OCI-LY3 (cell line): ENCODE data around the gene PHF10.
"Not testable (repeated sequence)": the region's sequence is repeated elsewhere in the genome, so short reads cannot be mapped to it uniquely, and the experiment has no call there.

Experiments
- H2AFZ ChIP-seq: fragments of 200-600, 300-600 bp; shearing (Covaris generic); 2 replicates; pipeline ENCODE4 v1.6.0; 2014; ENCODE audit warnings: antibody characterized with exemption, low read depth, low read length
- H3K27ac ChIP-seq: fragments of 200-600, 300-600 bp; sonication (generic); 2 replicates; pipeline ENCODE4 v1.5.1; 2014; ENCODE audit warnings: mild to moderate bottlenecking, low read length, moderate library complexity, mixed read lengths
- H3K27me3 ChIP-seq: fragments of 200-600, 300-600 bp; sonication (generic); 2 replicates; pipeline ENCODE4 v1.6.1; 2014; ENCODE audit warnings: low read depth, low read length, mixed read lengths
- H3K36me3 ChIP-seq: fragments of 200-600, 300-600 bp; sonication (generic); replicated peaks from 2 replicates; pipeline ENCODE3; 2014; ENCODE audit warnings: low read depth, low read length, mixed read lengths
- H3K4me1 ChIP-seq: fragments of 300-600, 200-600 bp; sonication (generic); 2 replicates; pipeline ENCODE4 v1.6.1; 2014; ENCODE audit warnings: low read length, mixed read lengths
- H3K4me2 ChIP-seq: fragments of 200-600, 300-600 bp; sonication (generic); 2 replicates; pipeline ENCODE4 v1.6.1; 2014; ENCODE audit warnings: low read length, mixed read lengths
- H3K4me3 ChIP-seq: fragments of 300-600, 200-600 bp; sonication (generic); 2 replicates; pipeline ENCODE4 v1.5.1; 2014; ENCODE audit warnings: antibody characterized with exemption, mild to moderate bottlenecking, low read length, moderate library complexity
- H3K79me2 ChIP-seq: fragments of 300-600, 200-600 bp; shearing (Covaris generic); 2 replicates; pipeline ENCODE4 v1.6.1; 2014; ENCODE audit warnings: mild to moderate bottlenecking, low read length, mixed read lengths
- H3K9ac ChIP-seq: fragments of 300-600, 200-600 bp; shearing (Covaris generic); 2 replicates; pipeline ENCODE4 v1.6.0; 2014; ENCODE audit warnings: mild to moderate bottlenecking, low read length, moderate library complexity
- H3K9me3 ChIP-seq: fragments of 200-600, 300-600 bp; shearing (Covaris generic); 2 replicates; pipeline ENCODE4 v1.6.1; 2014; ENCODE audit warnings: low read length, mixed read lengths; ENCODE audit not compliant: insufficient read depth
- H4K20me1 ChIP-seq: fragments of 200-600, 300-600 bp; sonication (generic); 2 replicates; pipeline ENCODE4 v1.6.1; 2016; ENCODE audit warnings: low read length, mixed read lengths; ENCODE audit not compliant: insufficient read depth
- EZH2phosphoT487 ChIP-seq: fragments of 200-600 bp; shearing (Covaris generic); IDR thresholded peaks from 2 replicates; pipeline ENCODE4 v1.6.1; 2018; ENCODE audit warnings: antibody characterized with exemption, mixed run types, low read depth
- TF ChIP-seq, protein P1 (sequence below): fragments of 200-600, 300-600 bp; sonication (generic); IDR thresholded peaks from 2 replicates; pipeline ENCODE4 v1.5.1; 2014; ENCODE audit warnings: antibody characterized with exemption, low read length, low read depth

The PHF10 gene

DNA sequence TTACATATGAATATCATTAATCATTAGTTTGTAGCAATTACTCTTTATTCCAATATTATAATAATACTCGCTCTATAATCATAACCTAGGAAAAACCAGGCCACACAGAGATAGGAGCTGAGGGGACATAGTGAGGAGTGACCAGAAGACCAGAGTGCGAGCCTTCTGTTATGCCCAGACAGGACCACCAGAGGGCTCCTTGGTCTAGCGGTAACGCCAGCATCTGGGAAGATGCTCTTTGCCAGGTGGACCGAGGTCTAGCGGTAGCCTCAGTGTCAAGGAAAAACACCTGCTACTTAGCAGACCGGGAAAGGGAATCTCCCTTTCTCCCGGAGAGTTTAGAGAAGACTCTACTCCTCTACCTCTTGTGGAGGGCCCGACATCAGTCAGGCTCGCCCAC is 27.2 kb downstream of the PHF10 start:
- not testable (repeated sequence) for H3K27me3 ChIP-seq, H3K4me3 ChIP-seq, H3K36me3 ChIP-seq, H3K4me1 ChIP-seq, H2AFZ ChIP-seq, H3K27ac ChIP-seq, H4K20me1 ChIP-seq, H3K9ac ChIP-seq, H3K4me2 ChIP-seq, H3K9me3 ChIP-seq
- TF ChIP-seq, protein P1, sequence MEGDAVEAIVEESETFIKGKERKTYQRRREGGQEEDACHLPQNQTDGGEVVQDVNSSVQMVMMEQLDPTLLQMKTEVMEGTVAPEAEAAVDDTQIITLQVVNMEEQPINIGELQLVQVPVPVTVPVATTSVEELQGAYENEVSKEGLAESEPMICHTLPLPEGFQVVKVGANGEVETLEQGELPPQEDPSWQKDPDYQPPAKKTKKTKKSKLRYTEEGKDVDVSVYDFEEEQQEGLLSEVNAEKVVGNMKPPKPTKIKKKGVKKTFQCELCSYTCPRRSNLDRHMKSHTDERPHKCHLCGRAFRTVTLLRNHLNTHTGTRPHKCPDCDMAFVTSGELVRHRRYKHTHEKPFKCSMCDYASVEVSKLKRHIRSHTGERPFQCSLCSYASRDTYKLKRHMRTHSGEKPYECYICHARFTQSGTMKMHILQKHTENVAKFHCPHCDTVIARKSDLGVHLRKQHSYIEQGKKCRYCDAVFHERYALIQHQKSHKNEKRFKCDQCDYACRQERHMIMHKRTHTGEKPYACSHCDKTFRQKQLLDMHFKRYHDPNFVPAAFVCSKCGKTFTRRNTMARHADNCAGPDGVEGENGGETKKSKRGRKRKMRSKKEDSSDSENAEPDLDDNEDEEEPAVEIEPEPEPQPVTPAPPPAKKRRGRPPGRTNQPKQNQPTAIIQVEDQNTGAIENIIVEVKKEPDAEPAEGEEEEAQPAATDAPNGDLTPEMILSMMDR: peak; percentile 17; the same call in 1 of the 2 replicates
- peaks cover 26% of the 10 kb centered on the region for H3K79me2 ChIP-seq

GRCh38 chr6:169695131-169695530 is 29.2 kb downstream of the PHF10 start:
- Histone ChIP-seq H3K4me3 (no peak overlapping the region), H3K4me1 (no peaks in the 10 kb centered on the region), H3K4me2 (no peak overlapping the region), H2AFZ (no peak overlapping the region), H3K9ac (no peak overlapping the region), H3K27me3 (no peaks in the 10 kb centered on the region), H3K27ac (no peak overlapping the region), H3K79me2 (peaks cover 7% of the 10 kb centered on the region; the same call in 1 of the 2 replicates), H3K9me3 (no peaks in the 10 kb centered on the region), H4K20me1 (no peaks in the 10 kb centered on the region), H3K36me3 (no peaks in the 10 kb centered on the region)
- TF ChIP-seq, protein P1: no peak
- TF ChIP-seq EZH2phosphoT487: no peak

GRCh38 chr6:169692516-169692915 is 31.8 kb downstream of the PHF10 start:
- TF ChIP-seq, protein P1: no peak
- no peak for TF ChIP-seq EZH2phosphoT487
- Histone ChIP-seq H2AFZ (no peak overlapping the region), H3K36me3 (peaks cover 6% of the 10 kb centered on the region), H4K20me1 (no peaks in the 10 kb centered on the region), H3K79me2 (no peaks in the 10 kb centered on the region), H3K4me2 (no peak overlapping the region), H3K9ac (no peak overlapping the region), H3K27ac (no peak overlapping the region), H3K4me3 (no peak overlapping the region), H3K4me1 (no peaks in the 10 kb centered on the region), H3K27me3 (no peaks in the 10 kb centered on the region), H3K9me3 (no peaks in the 10 kb centered on the region)

DNA sequence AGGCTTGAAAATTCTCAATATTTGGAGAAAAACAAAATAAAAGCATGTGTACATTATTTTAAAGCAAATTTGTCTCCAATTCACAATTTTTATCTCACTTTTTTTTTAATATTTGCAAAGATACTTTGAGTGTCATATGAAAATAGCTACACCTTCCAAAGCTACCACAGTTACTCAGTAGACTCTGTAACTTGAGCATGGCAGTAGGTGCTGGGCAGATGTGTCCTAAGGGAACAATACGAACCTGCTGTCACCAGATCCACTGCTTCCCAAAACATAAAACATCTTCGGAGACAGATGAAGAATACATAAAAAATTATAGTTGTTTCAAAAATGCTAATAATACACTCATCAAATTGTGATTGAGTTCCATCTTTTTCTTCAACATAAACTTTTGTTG is 33.0 kb downstream of the PHF10 start:
- Histone ChIP-seq H3K36me3 (peaks cover 15% of the 10 kb centered on the region), H3K27ac (no peak overlapping the region), H2AFZ (no peak overlapping the region), H3K4me3 (no peak overlapping the region), H3K4me2 (no peak overlapping the region), H3K9ac (no peak overlapping the region), H3K4me1 (no peaks in the 10 kb centered on the region), H4K20me1 (no peaks in the 10 kb centered on the region), H3K9me3 (no peaks in the 10 kb centered on the region), H3K79me2 (no peaks in the 10 kb centered on the region), H3K27me3 (no peaks in the 10 kb centered on the region)
- no peak for TF ChIP-seq EZH2phosphoT487
- TF ChIP-seq, protein P1: no peak
